EH (cell line): ENCODE measurements around the gene SLC25A28.

Experiments used
- DNase-seq: peaks from one replicate; pipeline ENCODE4 v3.0.0-alpha.2; 2015; ENCODE audit warnings: low read depth

SLC25A28 gene

GRCh38 chr10:99590799-99591198 lies 29.4 kb downstream of the SLC25A28 start:
- DNase-seq, result no peak

- no peak for DNase-seq
These were observed 36.6 kb downstream of the SLC25A28 start for GRCh38 chr10:99583687-99584086.

GRCh38 chr10:99582255-99582770 lies 37.9 kb downstream of the SLC25A28 start:
- no peak for DNase-seq

- peak; percentile 9 for DNase-seq
These were observed 40.3 kb downstream of the SLC25A28 start for GRCh38 chr10:99579971-99580370.

GRCh38 chr10:99573790-99574189 lies 46.4 kb downstream of the SLC25A28 start:
- DNase-seq, result no peak

- DNase-seq, result no peak
These were observed 48.4 kb downstream of the SLC25A28 start for GRCh38 chr10:99571816-99572215.

- no peak for DNase-seq
These were observed 50.3 kb downstream of the SLC25A28 start for GRCh38 chr10:99569961-99570360.

DNA sequence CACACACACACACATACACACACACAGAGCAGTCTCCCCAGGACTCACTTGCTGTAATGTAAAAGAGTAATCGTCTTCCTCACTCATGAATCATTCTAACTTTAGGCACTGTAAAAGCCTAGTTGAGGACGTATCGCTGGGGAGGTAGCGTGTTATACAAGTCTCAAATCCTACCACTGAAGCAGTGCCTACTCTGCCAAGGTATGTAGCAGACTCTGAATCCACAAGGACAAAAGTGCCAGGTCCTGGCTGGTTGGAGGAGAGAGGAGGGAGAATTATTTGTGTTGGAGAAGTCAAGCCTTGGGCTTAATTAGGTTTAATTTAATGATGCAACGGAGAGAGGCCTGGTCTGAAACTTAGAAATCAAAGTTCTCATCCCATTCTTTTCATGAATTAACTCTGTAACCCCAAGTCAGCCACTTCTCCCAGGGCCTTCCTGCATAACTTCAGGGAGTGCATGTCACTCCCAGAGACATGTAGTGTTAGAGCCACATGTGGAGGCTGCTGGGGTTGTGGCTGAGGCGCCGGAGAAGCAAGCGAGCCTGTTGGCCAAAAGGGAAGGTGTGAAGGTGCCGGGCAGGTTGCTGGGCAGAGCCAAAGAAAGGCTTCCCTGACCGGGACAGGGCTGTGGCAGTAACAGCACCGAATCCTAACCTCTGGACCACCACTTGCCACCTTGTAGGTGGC lies 50.8 kb downstream of the SLC25A28 start:
- no peak for DNase-seq

DNA sequence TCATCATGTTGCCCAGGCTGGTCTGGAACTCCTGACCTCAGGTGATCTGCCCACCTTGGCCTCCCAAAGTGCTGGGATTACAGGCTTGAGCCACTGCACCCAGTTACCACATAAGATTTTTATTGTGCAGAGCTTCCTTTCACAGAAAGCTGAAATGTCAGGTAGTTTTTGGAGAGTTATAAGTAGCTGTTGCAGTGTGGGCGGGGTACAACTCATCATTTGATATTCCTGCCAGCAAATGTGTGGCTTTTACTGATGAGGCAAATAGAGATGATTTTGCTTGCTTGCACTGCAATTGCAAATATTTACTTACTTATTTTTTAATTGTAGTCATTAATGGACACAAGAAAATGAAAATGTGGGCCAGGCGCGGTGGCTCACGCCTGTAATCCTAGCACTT lies 55.1 kb downstream of the SLC25A28 start:
- DNase-seq, result no peak

DNA sequence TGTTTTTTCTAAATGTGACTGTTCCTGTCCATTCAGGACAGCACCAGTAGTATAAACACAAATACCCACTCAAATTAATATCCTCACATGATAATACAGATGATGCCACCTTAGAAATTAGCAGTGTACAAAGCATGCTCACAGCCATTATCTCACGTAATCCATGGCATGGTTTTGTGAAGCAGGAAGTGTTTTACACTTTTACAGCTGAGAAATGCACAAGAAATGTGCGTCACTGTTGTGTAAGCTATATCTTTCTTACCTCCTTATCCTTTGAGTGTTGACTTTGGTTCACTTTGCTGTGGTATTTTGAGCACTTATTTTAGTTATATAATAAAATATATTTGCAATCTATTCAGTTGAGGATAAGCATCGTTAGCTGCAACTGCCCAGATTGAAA lies 55.9 kb downstream of the SLC25A28 start:
- no peak for DNase-seq

- DNase-seq, result no peak
These were observed 57.6 kb downstream of the SLC25A28 start for GRCh38 chr10:99562631-99563030.
